ENCODE measurements around the gene FUCA2. TPM values are rescaled to one million over a fixed set of nuclear protein-coding genes. Genes with fewer than 3 reads are reported as not detected.

The FUCA2 gene
- total and polyA plus RNA-seq, 2 experiments from 2014 or later, result 31.8 to 33.4 TPM

DNA sequence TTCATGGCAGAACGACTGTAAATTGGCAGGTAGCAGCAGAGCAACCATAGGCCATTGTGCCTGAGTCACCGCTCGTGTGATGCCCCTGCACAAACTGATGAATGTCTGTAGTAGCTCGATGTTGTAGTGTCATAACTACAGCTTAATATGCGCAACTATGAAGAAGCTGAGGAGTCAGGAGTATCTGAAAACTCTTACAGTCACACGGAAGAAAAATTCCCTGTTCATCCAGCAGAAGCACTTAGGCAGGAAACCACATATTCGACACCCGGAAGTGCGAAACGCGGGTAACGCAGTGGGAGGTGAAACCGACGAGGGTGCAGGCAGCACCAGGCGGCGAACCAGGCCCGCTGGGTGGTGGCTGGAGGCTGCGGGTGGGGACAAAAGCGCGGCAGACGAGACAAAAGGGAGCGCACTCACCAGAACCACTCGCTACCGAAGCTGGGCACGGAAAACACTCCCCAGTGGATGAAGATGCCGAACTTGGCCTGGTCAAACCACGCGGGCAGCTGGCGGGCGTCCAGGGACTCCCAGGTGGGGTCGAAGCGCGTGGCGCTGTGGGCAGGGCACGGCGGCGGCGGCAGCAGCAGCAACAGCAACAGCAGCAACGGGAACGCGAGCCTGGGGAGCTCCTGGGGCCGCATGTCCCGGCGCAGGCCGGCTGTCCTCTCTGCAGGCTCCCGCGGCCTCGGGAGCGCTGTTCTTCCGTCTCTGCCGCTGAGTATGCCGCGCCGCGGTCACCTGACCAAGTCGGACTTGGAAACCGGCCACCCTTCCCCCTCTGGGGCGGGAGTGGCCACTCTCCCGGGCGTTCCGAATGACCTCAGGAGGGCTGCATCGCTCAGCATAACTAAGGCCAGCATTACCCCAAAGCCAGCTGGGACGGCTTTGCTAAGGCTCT lies at the start of gene FUCA2 (continued):
- TF ChIP-seq, protein P1, sequence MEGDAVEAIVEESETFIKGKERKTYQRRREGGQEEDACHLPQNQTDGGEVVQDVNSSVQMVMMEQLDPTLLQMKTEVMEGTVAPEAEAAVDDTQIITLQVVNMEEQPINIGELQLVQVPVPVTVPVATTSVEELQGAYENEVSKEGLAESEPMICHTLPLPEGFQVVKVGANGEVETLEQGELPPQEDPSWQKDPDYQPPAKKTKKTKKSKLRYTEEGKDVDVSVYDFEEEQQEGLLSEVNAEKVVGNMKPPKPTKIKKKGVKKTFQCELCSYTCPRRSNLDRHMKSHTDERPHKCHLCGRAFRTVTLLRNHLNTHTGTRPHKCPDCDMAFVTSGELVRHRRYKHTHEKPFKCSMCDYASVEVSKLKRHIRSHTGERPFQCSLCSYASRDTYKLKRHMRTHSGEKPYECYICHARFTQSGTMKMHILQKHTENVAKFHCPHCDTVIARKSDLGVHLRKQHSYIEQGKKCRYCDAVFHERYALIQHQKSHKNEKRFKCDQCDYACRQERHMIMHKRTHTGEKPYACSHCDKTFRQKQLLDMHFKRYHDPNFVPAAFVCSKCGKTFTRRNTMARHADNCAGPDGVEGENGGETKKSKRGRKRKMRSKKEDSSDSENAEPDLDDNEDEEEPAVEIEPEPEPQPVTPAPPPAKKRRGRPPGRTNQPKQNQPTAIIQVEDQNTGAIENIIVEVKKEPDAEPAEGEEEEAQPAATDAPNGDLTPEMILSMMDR (conservative IDR thresholded peaks at IDR 0.05; ENCODE audit: low read depth in 2 of 2), result no peak

DNA sequence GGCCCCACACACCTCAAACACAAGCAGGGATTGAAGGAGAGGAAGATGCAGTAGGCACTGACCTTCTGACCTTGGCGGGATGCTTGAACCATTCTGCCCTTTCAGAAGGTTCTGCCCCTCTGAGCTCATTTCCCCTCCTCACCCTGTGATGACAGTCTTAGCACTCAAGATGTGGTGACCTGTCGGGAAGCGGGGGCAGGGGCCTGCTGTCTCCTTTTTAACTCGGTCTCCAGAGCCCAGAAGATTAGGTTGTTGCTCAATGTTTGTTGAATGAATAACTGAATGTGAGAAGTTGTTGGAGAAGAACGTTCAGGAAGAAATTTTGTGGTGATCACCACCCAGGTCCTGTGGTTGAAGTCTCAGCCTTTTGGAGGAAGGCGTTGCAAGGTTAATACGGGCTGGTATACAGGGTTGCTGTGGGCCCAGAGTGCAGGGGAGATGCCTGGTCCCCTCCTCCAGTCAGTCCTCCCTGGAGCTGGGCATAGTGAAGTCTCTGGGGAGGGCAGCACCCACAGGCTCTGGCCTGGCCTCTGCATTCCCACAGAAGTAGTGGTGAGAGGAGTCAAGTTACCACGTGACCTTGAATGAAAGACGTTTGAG lies 49.7 kb upstream of the FUCA2 start:
- Histone ChIP-seq H3K79me2 (replicated peaks; ENCODE audit: insufficient read depth) (no peaks in the 10 kb centered on the region), H3K36me3 (ENCODE audit: insufficient read depth) (no peaks in the 10 kb centered on the region), H3K4me3 (no peak overlapping the region), H2AFZ (no peak overlapping the region), H3K27me3 (ENCODE audit: insufficient read depth) (no peaks in the 10 kb centered on the region), H4K20me1 (replicated peaks; ENCODE audit: insufficient read depth) (no peaks in the 10 kb centered on the region), H3F3A (replicated peaks; ENCODE audit: low read depth) (no peaks in the 10 kb centered on the region), H3K4me2 (no peak overlapping the region), H3K9me2 (ENCODE audit: insufficient read depth) (no peaks in the 10 kb centered on the region), H3K27ac (ENCODE audit: low read depth) (no peak overlapping the region), H3K4me1 (ENCODE audit: insufficient read depth) (no peaks in the 10 kb centered on the region)
- DNase-seq (ENCODE audit: low spot score), result no peak
- no peaks in the 10 kb centered on the region for H3K36me3 Mint-ChIP-seq (ENCODE audit: low read depth)
- no peak for ATAC-seq
- no peaks in the 10 kb centered on the region; the same call in 2 of the 3 replicates for H3K4me1 Mint-ChIP-seq
- H3K4me3 Mint-ChIP-seq, result no peak overlapping the region
- H3K27ac Mint-ChIP-seq, result no peak overlapping the region
- peaks cover 9% of the 10 kb centered on the region for H3K27me3 Mint-ChIP-seq (ENCODE audit: insufficient read depth, low read depth, poor library complexity)
- peaks cover 7% of the 10 kb centered on the region; the same call in 1 of the 3 replicates for H3K9me3 Mint-ChIP-seq
- no peak for TF ChIP-seq EZH2 (IDR thresholded peaks at IDR 0.05; ENCODE audit: low read depth, unreplicated experiment)
- TF ChIP-seq POLR2AphosphoS5 (IDR thresholded peaks at IDR 0.05; ENCODE audit: low read depth), result no peak
- TF ChIP-seq, protein P1 (conservative IDR thresholded peaks at IDR 0.05; ENCODE audit: low read depth in 2 of 2), result no peak
- TF ChIP-seq NANOG (IDR thresholded peaks at IDR 0.05; ENCODE audit: borderline replicate concordance), result no peak
- TF ChIP-seq STAT1 (IDR thresholded peaks at IDR 0.05; ENCODE audit: unreplicated experiment), result no peak
- no peak for TF ChIP-seq EZH2phosphoT487 (IDR thresholded peaks at IDR 0.05; ENCODE audit: unreplicated experiment)
- no peak for TF ChIP-seq ZNF331 (CRISPR knock-in tag; IDR thresholded peaks at IDR 0.05; ENCODE audit: low read depth)
- TF ChIP-seq, protein P2, sequence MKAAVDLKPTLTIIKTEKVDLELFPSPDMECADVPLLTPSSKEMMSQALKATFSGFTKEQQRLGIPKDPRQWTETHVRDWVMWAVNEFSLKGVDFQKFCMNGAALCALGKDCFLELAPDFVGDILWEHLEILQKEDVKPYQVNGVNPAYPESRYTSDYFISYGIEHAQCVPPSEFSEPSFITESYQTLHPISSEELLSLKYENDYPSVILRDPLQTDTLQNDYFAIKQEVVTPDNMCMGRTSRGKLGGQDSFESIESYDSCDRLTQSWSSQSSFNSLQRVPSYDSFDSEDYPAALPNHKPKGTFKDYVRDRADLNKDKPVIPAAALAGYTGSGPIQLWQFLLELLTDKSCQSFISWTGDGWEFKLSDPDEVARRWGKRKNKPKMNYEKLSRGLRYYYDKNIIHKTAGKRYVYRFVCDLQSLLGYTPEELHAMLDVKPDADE (IDR thresholded peaks at IDR 0.05), result no peak
- TF ChIP-seq JUNB (IDR thresholded peaks at IDR 0.05; ENCODE audit: unreplicated experiment), result no peak
- TF ChIP-seq, protein P3, sequence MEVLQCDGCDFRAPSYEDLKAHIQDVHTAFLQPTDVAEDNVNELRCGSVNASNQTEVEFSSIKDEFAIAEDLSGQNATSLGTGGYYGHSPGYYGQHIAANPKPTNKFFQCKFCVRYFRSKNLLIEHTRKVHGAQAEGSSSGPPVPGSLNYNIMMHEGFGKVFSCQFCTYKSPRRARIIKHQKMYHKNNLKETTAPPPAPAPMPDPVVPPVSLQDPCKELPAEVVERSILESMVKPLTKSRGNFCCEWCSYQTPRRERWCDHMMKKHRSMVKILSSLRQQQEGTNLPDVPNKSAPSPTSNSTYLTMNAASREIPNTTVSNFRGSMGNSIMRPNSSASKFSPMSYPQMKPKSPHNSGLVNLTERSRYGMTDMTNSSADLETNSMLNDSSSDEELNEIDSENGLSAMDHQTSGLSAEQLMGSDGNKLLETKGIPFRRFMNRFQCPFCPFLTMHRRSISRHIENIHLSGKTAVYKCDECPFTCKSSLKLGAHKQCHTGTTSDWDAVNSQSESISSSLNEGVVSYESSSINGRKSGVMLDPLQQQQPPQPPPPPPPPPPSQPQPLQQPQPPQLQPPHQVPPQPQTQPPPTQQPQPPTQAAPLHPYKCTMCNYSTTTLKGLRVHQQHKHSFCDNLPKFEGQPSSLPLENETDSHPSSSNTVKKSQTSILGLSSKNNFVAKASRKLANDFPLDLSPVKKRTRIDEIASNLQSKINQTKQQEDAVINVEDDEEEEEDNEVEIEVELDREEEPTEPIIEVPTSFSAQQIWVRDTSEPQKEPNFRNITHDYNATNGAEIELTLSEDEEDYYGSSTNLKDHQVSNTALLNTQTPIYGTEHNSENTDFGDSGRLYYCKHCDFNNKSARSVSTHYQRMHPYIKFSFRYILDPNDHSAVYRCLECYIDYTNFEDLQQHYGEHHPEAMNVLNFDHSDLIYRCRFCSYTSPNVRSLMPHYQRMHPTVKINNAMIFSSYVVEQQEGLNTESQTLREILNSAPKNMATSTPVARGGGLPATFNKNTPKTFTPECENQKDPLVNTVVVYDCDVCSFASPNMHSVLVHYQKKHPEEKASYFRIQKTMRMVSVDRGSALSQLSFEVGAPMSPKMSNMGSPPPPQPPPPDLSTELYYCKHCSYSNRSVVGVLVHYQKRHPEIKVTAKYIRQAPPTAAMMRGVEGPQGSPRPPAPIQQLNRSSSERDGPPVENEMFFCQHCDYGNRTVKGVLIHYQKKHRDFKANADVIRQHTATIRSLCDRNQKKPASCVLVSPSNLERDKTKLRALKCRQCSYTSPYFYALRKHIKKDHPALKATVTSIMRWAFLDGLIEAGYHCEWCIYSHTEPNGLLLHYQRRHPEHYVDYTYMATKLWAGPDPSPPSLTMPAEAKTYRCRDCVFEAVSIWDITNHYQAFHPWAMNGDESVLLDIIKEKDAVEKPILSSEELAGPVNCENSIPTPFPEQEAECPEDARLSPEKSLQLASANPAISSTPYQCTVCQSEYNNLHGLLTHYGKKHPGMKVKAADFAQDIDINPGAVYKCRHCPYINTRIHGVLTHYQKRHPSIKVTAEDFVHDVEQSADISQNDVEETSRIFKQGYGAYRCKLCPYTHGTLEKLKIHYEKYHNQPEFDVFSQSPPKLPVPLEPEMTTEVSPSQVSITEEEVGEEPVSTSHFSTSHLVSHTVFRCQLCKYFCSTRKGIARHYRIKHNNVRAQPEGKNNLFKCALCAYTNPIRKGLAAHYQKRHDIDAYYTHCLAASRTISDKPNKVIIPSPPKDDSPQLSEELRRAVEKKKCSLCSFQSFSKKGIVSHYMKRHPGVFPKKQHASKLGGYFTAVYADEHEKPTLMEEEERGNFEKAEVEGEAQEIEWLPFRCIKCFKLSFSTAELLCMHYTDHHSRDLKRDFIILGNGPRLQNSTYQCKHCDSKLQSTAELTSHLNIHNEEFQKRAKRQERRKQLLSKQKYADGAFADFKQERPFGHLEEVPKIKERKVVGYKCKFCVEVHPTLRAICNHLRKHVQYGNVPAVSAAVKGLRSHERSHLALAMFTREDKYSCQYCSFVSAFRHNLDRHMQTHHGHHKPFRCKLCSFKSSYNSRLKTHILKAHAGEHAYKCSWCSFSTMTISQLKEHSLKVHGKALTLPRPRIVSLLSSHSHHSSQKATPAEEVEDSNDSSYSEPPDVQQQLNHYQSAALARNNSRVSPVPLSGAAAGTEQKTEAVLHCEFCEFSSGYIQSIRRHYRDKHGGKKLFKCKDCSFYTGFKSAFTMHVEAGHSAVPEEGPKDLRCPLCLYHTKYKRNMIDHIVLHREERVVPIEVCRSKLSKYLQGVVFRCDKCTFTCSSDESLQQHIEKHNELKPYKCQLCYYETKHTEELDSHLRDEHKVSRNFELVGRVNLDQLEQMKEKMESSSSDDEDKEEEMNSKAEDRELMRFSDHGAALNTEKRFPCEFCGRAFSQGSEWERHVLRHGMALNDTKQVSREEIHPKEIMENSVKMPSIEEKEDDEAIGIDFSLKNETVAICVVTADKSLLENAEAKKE (CRISPR knock-in tag; IDR thresholded peaks at IDR 0.05), result no peak
- TF ChIP-seq ZNF114 (CRISPR knock-in tag; IDR thresholded peaks at IDR 0.05), result no peak

Measured in GM23338 (cell line).